ENCODE results near the gene SIGLEC9. TPM values are rescaled to one million over a fixed set of nuclear protein-coding genes. Genes with fewer than 3 reads are reported as not detected.

Gene SIGLEC9
- total and polyA plus RNA-seq, 4 donors = 1.1 to 11.5 (median 8.3) TPM

DNA sequence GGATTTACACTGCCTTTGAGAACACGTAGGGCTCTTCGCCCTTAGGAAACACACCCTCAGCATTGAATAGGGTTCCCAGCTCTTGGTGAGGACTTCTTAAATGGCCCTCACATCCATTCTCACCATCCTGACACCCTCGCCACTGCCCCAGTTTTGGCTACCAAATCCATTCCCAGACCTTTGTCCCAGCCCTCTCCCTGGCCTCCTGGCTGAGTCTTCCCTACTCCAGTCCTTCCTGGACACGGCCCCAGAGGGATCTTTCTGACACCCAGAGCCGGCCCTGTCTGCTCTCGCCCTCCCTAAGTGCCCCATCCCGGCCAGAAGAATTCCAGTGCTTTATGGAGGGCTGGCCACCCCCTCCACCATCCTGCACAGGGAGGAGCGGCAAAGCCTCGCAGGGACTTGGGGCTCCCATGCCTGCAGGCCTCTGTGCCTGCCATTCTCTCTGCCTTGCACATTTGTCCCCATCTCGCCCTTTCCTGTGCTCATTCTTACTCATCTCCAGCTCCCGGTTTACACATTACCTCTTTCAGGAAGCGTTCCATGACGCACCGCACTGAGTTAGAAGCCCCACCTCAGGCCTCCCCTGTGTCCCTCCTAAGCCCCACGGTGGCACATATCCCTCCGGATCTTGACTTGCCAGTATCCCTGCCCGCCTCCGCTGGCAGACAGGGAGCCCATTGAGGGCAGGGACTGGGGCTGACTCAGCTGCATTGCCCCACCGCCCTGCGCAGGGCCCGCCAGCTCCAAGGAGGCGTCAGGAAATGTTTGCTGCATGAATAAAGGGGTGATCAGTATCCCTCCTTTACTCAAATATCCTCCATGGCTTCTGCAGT lies 31.0 kb upstream of the SIGLEC9 start:
- ATAC-seq (ENCODE audit: low FRiP score) (peak; percentile 14), DNase-seq (peak in 1 of 2 donors; percentile 57)
- Histone ChIP-seq H3K9me3 (ENCODE audit: control insufficient read depth, low read length) (no peaks in the 10 kb centered on the region), H3K36me3 (ENCODE audit: control insufficient read depth in 1 of 2, insufficient read depth in 2 of 2, low read length in 1 of 2) (no peaks in the 10 kb centered on the region), H3K27ac (ENCODE audit: low read depth in 1 of 2, low read length in 2 of 2) (no peak overlapping the region), H3K27me3 (ENCODE audit: control insufficient read depth in 1 of 2, insufficient read depth in 2 of 2, low read length in 1 of 2) (no peaks in the 10 kb centered on the region), H3K4me3 (ENCODE audit: low read length in 2 of 2) (no peak overlapping the region), H3K4me1 (ENCODE audit: control insufficient read depth in 1 of 2, insufficient read depth in 2 of 2, low read length in 2 of 2) (no peaks in the 10 kb centered on the region)
- WGBS, 2 donors = 62 to 68% methylated on average over 22 of the region's 22 CpGs
- intact Hi-C loops (cut with DNase I) = no loop called here

DNA sequence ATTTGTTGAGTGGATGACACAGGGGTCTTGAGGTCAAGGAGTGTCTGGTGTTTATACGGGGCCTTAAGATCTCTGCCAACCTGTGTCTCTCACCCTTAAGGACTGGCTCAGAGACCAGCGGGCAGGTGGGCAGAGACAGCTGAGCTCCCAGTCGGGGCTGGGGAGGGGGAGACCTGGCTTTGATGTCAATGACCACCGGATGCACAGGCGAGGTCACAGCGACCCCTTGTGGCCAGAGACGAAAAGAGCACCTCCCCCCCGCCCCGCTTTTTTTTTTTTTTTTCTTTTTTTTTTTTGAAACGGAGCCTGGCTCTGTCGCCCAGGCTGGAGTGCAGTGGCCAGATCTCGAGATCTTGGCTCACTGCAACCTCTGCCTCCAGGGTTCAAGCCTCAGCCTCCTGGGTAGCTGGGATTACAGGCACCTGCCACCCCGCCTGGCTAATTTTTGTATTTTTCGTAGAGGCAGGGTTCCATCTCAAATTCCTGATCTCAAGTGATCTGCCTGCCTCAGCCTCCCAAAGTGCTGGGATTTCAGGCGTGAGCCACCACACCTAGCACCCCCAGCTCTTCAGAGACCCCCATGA lies 29.9 kb upstream of the SIGLEC9 start:
- Histone ChIP-seq H3K4me3 (ENCODE audit: low read length in 2 of 2) (no peak overlapping the region), H3K27me3 (ENCODE audit: control insufficient read depth in 1 of 2, insufficient read depth in 2 of 2, low read length in 1 of 2) (no peaks in the 10 kb centered on the region), H3K36me3 (ENCODE audit: control insufficient read depth in 1 of 2, insufficient read depth in 2 of 2, low read length in 1 of 2) (no peaks in the 10 kb centered on the region), H3K4me1 (ENCODE audit: control insufficient read depth in 1 of 2, insufficient read depth in 2 of 2, low read length in 2 of 2) (no peaks in the 10 kb centered on the region), H3K27ac (ENCODE audit: low read depth in 1 of 2, low read length in 2 of 2) (no peak overlapping the region), H3K9me3 (ENCODE audit: control insufficient read depth, low read length) (no peaks in the 10 kb centered on the region)
- DNase-seq = peak in 1 of 2 donors; percentile 76
- intact Hi-C loops (cut with DNase I) = no loop called here
- ATAC-seq (ENCODE audit: low FRiP score) = no peak
- WGBS, 2 donors = 23% methylated on average over 12 to 15 of the region's 15 CpGs

DNA sequence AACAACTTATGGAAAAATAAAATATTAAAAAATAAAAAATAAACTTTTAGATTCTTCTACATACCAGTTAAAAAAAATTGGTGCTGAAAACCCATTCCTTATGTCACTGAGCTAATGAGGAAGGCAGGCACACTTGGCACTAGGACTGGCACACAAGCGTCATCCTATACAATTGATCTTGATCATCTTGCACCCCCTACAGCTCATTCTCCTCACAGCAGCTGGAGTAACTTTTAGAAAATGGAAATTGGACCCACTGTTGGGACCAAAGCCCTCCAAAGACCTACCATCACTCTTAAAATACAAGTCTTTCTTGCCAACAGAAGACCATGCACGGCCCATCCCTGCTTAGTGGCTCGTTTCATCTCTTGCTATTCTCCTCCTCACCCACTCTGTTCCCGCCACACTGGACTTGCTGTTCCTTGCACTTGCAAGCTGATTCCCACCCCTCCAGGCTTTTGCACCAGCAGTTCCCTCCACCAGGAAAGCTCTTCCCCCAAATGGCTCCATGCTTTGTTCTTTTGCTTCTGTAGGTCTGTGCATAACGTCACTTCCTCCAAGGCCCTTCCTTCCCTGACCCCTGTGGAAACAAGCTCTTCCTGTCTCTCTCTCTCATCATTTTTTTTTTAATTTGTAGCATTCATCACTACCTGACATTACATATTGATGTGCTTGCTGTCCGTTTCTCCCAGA lies 28.1 kb upstream of the SIGLEC9 start:
- no peaks in the 10 kb centered on the region for H3K27me3 ChIP-seq (ENCODE audit: control insufficient read depth in 1 of 2, insufficient read depth in 2 of 2, low read length in 1 of 2)
- no peaks in the 10 kb centered on the region for H3K9me3 ChIP-seq (ENCODE audit: control insufficient read depth, low read length)
- no peaks in the 10 kb centered on the region for H3K4me1 ChIP-seq (ENCODE audit: control insufficient read depth in 1 of 2, insufficient read depth in 2 of 2, low read length in 2 of 2)
- ATAC-seq (ENCODE audit: low FRiP score) (no peak), DNase-seq (peak in 1 of 2 donors; percentile 65)
- intact Hi-C loops (cut with DNase I) = no loop called here
- H3K27ac ChIP-seq (ENCODE audit: low read depth in 1 of 2, low read length in 2 of 2) = no peak overlapping the region
- WGBS, 2 donors = 85 to 88% methylated on average over 6 of the region's 6 CpGs
- H3K4me3 ChIP-seq (ENCODE audit: low read length in 2 of 2) = no peak overlapping the region
- no peaks in the 10 kb centered on the region for H3K36me3 ChIP-seq (ENCODE audit: control insufficient read depth in 1 of 2, insufficient read depth in 2 of 2, low read length in 1 of 2)

DNA sequence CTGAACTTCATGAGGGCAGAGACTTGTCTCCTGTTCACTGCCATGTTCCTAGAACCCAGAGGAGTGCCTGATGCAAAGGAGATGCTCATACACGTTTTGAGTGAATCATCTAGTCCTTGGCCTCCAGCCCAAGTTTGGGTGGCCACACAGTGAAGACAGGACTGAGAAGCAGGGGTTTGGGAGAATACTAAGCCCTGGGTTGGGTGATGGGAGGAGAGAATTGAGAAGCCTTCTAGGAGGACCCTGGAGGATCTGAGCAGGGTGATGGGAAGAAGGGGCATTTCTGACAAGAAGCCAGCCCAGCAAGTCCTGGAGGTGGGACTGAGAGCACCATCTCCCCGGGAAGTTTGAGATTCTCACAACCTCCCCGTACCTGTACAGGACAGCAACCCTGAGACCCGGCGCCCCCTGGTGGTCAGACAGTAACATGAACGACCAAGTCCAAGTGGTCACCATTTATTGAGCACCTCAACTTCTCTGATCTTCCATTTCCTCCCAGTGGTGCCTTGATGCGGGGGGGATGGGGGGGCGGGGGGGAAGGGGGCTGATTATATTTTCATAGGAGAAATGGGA lies 27.5 kb upstream of the SIGLEC9 start:
- Histone ChIP-seq H3K4me1 (ENCODE audit: control insufficient read depth in 1 of 2, insufficient read depth in 2 of 2, low read length in 2 of 2) (no peaks in the 10 kb centered on the region), H3K27ac (ENCODE audit: low read depth in 1 of 2, low read length in 2 of 2) (no peak overlapping the region), H3K4me3 (ENCODE audit: low read length in 2 of 2) (no peak overlapping the region), H3K36me3 (ENCODE audit: control insufficient read depth in 1 of 2, insufficient read depth in 2 of 2, low read length in 1 of 2) (no peaks in the 10 kb centered on the region), H3K27me3 (ENCODE audit: control insufficient read depth in 1 of 2, insufficient read depth in 2 of 2, low read length in 1 of 2) (no peaks in the 10 kb centered on the region), H3K9me3 (ENCODE audit: control insufficient read depth, low read length) (no peaks in the 10 kb centered on the region)
- no peak for ATAC-seq (ENCODE audit: low FRiP score)
- 13 to 16% methylated on average over 8 of the region's 8 CpGs for WGBS, 2 donors
- intact Hi-C loops (cut with DNase I) = no loop called here
- peak; percentile 67 to 91 for DNase-seq

DNA sequence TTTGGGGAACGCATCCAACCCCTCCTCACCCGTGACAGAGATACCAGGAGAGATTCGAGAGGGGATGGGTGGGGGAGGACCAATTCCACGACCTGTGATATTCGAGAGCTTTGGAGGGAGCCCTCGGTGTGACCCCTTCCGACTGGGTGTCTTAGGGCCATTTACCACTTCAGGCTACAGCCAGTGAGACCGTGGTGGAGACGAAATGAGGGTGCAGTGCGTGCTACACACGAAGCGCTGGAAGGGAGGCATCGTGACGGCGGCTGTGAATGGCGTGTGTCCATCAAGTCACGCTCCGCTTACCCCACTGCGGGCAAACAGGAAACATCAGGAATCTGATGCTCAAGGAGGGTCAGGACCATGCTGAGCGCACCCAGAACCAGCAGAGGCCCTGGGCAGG lies 26.9 kb upstream of the SIGLEC9 start:
- Histone ChIP-seq H3K27ac (ENCODE audit: low read depth in 1 of 2, low read length in 2 of 2) (no peak overlapping the region), H3K4me3 (ENCODE audit: low read length in 2 of 2) (no peak overlapping the region), H3K4me1 (ENCODE audit: control insufficient read depth in 1 of 2, insufficient read depth in 2 of 2, low read length in 2 of 2) (no peaks in the 10 kb centered on the region), H3K9me3 (ENCODE audit: control insufficient read depth, low read length) (no peaks in the 10 kb centered on the region), H3K27me3 (ENCODE audit: control insufficient read depth in 1 of 2, insufficient read depth in 2 of 2, low read length in 1 of 2) (no peaks in the 10 kb centered on the region), H3K36me3 (ENCODE audit: control insufficient read depth in 1 of 2, insufficient read depth in 2 of 2, low read length in 1 of 2) (no peaks in the 10 kb centered on the region)
- WGBS, 2 donors = 85 to 86% methylated on average over 20 of the region's 20 CpGs
- intact Hi-C loops (cut with DNase I) = no loop called here
- DNase-seq (peak in 1 of 2 donors; percentile 51), ATAC-seq (ENCODE audit: low FRiP score) (no peak)

DNA sequence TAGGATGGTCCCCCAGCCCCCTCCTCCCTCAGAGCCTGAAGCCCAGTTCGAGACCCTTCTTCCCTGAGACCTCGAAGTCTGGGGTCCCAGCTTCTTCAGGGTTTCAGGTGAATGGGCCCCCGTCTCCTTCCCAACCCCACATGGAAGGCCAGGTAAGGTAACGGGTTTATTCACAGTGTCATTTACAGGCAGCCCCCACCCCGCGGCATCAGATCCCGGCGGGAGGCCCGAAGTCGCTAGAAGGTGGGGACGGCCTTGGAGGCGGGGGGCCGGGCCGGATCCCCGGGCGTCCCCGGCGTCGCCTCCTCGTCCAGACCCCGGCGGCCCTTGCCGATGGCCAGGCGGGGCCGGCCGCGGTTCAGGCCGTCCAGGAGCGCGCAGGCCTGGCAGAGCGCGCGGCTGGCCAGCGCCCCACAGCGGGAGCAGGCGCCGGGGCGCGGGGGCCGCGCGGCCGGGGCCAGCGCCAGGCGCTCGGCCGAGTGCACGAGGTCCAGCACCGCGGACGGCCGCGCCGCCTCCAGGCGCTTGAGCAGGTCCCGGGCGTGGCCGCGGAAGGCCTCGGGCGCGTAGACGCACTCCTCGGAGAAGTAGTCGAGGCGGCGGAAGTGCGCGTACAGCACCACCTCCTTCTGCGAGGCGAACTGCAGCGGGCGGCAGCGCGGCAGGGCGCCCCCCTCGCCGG lies 26.2 kb upstream of the SIGLEC9 start:
- Histone ChIP-seq H3K9me3 (ENCODE audit: control insufficient read depth, low read length) (no peaks in the 10 kb centered on the region), H3K36me3 (ENCODE audit: control insufficient read depth in 1 of 2, insufficient read depth in 2 of 2, low read length in 1 of 2) (no peaks in the 10 kb centered on the region), H3K27me3 (ENCODE audit: control insufficient read depth in 1 of 2, insufficient read depth in 2 of 2, low read length in 1 of 2) (no peaks in the 10 kb centered on the region), H3K4me1 (ENCODE audit: control insufficient read depth in 1 of 2, insufficient read depth in 2 of 2, low read length in 2 of 2) (no peaks in the 10 kb centered on the region), H3K27ac (ENCODE audit: low read depth in 1 of 2, low read length in 2 of 2) (no peak overlapping the region), H3K4me3 (ENCODE audit: low read length in 2 of 2) (no peak overlapping the region)
- DNase-seq (peak; percentile 65 to 82), ATAC-seq (ENCODE audit: low FRiP score) (peak; percentile 59)
- intact Hi-C loops (cut with DNase I) = no loop called here
- WGBS, 2 donors = 59 to 64% methylated on average over 78 of the region's 78 CpGs

DNA sequence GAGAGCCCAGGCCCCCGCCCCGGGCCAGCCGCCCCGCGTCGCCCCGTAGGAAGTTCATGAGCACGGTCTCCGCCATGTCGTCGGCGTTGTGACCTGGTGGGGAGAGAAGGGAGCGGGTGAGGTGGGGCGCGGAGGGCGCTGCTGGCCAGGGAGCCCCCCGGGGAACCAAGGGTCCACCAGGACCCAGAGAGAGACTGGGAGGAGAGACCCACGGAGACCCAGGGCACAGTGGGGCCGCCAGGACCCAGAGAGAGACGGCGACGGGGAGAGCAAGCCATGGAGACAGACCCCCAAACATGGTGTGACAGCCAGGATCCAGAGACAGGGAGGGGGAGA lies 25.7 kb upstream of the SIGLEC9 start:
- no peak overlapping the region for H3K4me3 ChIP-seq (ENCODE audit: low read length in 2 of 2)
- ATAC-seq (ENCODE audit: low FRiP score) (no peak), DNase-seq (no peak)
- intact Hi-C loops (cut with DNase I) = no loop called here
- peaks cover 0 to 1% of the 10 kb centered on the region in 2 donors for H3K36me3 ChIP-seq (ENCODE audit: control insufficient read depth in 1 of 2, insufficient read depth in 2 of 2, low read length in 1 of 2)
- no peak overlapping the region for H3K27ac ChIP-seq (ENCODE audit: low read depth in 1 of 2, low read length in 2 of 2)
- WGBS, 2 donors = 61 to 66% methylated on average over 22 of the region's 22 CpGs
- no peaks in the 10 kb centered on the region for H3K4me1 ChIP-seq (ENCODE audit: control insufficient read depth in 1 of 2, insufficient read depth in 2 of 2, low read length in 2 of 2)
- H3K27me3 ChIP-seq (ENCODE audit: control insufficient read depth in 1 of 2, insufficient read depth in 2 of 2, low read length in 1 of 2) = no peaks in the 10 kb centered on the region
- H3K9me3 ChIP-seq (ENCODE audit: control insufficient read depth, low read length) = no peaks in the 10 kb centered on the region

DNA sequence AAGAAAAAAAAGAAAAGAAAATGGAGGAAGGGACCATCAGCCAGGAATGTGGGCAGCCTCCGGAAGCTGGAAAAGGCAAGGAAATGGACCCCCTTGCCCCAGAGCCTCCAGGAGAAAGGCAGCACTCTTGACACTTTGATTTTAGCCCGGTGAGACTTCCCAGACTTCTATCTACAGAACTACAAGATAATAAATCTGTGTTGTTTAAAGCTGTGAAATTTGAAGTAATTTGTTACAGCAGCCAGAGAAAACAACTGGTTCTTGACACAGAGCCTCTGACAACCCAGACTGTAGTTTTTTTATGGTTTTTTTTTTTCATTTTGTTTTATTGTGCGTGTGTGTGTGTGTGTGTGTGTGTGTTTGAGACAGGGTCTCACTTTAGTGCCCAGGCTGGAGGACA lies 24.1 kb upstream of the SIGLEC9 start:
- no peak overlapping the region for H3K4me3 ChIP-seq (ENCODE audit: low read length in 2 of 2)
- H3K27me3 ChIP-seq (ENCODE audit: control insufficient read depth in 1 of 2, insufficient read depth in 2 of 2, low read length in 1 of 2) = no peaks in the 10 kb centered on the region
- ATAC-seq (ENCODE audit: low FRiP score) (no peak), DNase-seq (no peak)
- no peaks in the 10 kb centered on the region for H3K4me1 ChIP-seq (ENCODE audit: control insufficient read depth in 1 of 2, insufficient read depth in 2 of 2, low read length in 2 of 2)
- H3K9me3 ChIP-seq (ENCODE audit: control insufficient read depth, low read length) = no peaks in the 10 kb centered on the region
- peaks cover 0 to 4% of the 10 kb centered on the region in 2 donors for H3K36me3 ChIP-seq (ENCODE audit: control insufficient read depth in 1 of 2, insufficient read depth in 2 of 2, low read length in 1 of 2)
- WGBS, 2 donors = 8 to 15% methylated on average over 3 of the region's 3 CpGs
- intact Hi-C loops (cut with DNase I) = no loop called here
- H3K27ac ChIP-seq (ENCODE audit: low read depth in 1 of 2, low read length in 2 of 2) = no peak overlapping the region
